GM19395 (cell line): ENCODE measurements around the gene GPRC5B.

ENCODE experiments used
- ATAC-seq: cut with Tn5 transposase; IDR thresholded peaks from one replicate; pipeline ENCODE4 v1.9.1; 2021; ENCODE audit warnings: mild to moderate bottlenecking, moderate library complexity; ENCODE audit not compliant: unreplicated experiment

The GPRC5B gene, protein sequence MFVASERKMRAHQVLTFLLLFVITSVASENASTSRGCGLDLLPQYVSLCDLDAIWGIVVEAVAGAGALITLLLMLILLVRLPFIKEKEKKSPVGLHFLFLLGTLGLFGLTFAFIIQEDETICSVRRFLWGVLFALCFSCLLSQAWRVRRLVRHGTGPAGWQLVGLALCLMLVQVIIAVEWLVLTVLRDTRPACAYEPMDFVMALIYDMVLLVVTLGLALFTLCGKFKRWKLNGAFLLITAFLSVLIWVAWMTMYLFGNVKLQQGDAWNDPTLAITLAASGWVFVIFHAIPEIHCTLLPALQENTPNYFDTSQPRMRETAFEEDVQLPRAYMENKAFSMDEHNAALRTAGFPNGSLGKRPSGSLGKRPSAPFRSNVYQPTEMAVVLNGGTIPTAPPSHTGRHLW

DNA sequence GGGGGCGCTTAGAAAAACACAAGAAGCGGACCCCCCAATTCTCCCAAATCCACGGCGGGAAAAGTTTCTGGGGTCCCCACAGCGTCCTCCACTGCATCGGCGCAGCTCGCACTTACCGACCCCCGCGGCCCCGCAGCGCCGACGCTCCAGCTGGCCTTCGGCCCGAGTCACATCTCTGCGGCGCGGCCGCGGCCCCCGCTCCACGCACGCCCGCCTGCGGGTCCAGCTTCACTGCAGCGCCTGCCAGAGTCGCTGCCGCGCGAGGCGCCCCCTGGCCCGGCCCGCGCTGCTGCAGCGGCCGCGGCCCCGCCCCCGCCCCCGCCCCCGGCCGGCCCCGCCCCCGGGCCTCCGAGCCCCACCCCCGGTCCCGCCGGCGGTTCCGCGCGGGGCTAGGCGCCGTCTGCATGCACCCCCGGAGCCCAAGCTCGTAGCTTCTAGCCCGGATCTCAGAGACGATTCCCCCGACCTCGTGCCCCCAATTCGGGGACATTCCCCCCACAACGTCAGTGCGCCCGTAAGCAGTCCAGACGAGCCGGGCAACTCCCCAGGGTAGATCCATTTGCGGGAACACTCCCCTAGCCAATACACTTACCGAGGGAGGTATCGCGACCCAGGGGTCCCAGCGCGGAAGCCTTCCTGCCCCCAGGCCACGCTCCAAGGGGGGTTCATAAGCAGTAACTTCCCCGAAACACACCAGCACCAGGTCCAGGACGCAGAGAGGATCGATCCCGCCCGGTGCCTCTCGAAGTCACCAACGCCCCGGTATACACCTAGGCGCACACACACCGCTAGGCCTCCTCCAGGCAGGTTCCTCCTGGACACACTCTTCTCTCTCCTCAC is at the start of gene GPRC5B:
TSS of gene GPRC5B (minus strand) at position 238 of the 840 bp plus-strand sequence. CDS start 12,003 bp downstream, outside the sequence.
- no peak for ATAC-seq

DNA sequence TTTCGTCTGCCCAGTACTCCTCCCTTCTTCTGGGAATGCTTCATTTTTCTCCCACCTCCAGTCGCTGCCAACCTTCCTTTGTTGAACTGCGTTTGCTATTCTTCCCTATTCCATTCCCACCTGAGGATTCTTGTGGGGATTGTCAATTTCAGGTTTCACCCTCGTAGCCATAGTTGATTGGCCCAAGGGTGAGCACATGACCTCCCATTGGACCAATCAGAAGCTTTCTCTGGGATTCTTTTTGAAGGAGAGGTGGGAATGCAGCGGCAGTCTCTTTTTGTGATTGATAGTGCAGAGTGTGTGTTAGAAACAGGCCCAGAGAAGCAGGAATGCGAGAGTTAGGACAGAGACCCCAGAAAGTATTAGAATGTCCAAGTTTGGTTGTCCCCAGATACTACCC is 49.1 kb upstream of the GPRC5B start:
- no peak for ATAC-seq

DNA sequence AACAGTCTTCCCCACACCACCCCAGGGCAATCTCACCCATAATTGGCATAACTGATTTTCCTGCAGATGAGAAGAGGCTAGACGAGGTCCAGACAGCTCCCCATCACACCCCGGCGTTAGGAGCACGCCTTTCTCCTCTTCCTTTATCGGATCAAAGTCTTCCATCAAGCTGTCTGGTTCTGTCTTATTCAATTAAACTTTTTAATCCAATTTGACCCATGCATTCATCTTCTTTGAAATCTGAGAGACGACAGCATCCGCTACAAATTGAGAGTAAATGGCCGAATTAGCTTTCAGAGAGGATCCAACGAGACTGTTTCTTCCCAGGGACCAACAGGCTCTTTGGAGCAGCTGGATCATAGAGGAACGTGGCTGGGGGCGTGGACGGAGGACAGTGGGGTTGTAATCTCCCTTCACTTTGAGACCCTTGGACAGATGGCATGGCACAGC is 44.4 kb upstream of the GPRC5B start:
- no peak for ATAC-seq

DNA sequence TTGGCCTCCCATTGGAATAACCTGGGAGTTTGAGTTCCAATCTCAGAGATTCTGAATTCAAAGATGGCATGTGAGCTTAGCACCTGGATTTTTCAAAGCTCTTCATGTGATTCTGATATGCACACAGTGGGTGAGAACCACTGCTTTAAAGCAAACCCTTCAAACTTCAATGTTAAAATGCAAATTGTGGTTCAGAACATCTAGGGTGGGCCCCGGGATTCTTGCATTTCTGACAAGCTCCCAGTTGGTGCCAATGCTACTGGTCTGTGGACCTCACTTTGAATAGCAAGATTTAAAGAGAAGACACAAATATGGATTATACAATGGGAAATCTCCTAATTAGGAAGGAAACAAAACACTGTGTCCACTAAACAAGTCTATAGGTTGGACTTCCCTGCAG is 43.8 kb upstream of the GPRC5B start:
- ATAC-seq = no peak

DNA sequence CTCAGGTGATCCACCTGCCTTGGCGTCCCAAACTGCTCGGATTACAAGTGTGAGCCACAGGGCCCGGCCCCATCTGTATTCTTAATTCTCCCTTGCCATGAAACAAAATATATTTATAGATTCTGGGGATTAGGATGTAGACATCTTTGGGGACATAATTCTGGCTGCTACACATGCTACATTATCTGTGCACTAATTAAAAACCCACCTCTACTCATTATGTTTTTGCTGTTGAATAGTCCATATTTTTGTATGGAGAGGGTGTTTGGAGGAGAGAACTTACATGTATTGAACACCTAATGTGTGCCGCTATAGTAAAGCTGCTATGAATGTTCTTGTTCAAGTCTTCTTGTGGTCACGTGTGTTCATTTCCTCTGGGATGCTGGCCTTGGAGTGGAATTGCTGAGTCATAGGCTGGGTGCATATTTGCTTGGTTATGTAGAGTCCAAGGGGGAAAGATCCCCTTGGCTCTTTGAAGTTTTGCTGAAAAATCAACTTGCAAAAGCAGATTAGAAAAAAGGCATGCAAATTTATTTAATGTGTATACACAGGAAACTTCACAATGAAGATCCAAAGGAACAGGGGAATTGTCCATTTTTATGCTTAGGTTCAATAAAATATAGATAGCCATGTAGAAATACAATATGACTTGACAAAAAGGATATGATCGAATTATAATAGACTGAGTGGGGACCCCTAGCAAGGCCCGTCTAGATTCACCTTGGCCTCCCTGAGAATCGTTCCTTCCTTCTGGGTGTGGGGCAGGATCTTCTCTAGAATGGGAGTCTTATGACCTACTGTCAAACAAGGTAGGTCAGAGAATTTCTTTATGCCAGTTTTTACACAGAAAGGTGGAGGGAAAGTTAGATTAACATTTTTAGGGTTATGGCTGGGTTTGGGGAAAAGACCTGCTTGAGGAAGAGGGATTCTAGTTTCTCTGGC is 42.1 kb upstream of the GPRC5B start:
- ATAC-seq = no peak

DNA sequence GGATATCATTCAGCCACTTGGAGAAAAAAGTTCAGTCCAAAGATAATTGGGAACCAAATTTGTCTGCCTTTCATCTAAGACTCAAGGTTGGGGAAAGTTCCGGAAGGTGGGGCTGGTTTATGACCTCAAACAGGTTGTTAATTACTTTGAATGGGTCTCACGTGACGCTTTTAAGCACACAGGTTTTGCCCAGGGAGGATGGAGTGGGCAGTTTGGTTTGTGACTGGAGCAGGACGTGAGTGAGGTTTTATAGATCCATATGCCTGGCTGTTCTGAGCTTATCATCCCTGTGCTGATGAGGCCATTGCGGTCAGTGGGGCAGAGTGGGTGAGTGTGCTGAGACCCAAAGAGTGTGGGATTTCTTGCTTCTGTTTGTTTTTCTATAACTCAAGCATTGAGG is 38.7 kb upstream of the GPRC5B start:
- ATAC-seq = no peak

DNA sequence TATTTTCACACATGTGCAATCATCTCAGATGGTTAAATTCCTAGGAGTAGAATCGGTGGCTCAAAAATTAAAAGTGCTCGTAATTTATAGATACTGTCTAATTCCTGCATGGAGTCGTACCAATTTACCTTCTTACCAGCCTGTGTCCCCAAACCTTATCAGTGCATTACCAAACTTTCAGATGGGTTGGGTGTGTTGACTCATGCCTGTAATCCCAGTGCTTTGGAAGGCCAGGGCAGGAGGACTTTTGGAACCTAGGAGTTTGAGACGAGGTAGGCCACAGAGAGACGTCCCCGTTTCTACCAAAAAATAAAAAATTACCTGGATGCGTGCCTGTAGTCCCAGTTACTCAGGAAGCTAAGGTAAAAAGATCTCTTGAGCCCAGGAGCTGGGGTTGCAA is 34.5 kb upstream of the GPRC5B start:
- ATAC-seq = no peak

DNA sequence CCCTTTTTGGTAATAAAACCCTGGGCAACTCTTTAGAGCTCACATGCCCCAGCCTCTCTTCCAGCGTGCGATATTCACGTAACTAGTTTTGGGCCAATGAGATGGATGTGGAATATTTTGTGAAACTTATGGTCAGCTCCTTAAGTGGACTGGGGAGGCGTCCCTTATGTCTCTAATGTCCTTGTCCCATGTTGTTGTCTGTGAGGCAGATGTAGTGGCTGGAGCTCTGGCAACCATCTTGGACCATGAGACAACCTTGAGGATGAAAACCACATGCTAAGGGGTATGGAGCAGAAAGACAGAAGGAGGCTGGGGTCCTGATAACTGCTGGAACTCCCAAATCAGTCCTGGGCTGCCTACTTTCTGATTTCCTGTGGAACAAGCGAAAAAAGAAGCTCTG is 31.4 kb upstream of the GPRC5B start:
- ATAC-seq = no peak

DNA sequence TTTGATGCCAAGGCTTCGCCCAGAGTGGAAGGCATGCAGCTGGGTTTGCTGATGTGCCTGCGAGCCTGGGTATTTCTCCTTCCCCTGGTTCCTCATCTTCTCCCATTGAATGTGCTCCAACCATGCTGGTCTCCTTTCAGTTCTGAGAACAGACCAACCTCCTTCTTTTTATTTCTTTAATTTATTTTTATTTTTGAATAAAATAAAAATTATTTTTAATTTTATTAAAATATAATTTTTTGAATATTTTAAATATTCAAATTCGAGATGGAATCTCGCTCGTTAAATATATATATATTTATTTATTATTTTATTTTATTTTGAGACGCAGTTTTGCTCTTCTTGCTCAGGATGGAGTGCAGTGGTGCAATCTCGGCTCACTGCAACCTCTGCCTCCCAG is 30.2 kb upstream of the GPRC5B start:
- no peak for ATAC-seq

DNA sequence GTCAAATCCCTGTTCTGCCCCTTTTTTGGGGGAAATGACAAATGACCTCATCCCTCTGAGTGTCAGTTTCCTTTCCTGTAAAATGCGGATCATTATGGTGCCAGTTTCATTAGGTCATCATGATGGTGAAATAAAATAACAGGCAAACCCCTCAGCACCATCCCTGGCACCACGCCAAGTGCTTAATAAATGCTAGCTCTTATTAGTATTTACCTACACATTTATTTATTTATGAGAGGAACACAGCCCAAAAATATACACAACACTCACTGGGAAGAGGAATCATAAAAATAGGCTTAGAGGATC is 28.6 kb upstream of the GPRC5B start:
- ATAC-seq = no peak

DNA sequence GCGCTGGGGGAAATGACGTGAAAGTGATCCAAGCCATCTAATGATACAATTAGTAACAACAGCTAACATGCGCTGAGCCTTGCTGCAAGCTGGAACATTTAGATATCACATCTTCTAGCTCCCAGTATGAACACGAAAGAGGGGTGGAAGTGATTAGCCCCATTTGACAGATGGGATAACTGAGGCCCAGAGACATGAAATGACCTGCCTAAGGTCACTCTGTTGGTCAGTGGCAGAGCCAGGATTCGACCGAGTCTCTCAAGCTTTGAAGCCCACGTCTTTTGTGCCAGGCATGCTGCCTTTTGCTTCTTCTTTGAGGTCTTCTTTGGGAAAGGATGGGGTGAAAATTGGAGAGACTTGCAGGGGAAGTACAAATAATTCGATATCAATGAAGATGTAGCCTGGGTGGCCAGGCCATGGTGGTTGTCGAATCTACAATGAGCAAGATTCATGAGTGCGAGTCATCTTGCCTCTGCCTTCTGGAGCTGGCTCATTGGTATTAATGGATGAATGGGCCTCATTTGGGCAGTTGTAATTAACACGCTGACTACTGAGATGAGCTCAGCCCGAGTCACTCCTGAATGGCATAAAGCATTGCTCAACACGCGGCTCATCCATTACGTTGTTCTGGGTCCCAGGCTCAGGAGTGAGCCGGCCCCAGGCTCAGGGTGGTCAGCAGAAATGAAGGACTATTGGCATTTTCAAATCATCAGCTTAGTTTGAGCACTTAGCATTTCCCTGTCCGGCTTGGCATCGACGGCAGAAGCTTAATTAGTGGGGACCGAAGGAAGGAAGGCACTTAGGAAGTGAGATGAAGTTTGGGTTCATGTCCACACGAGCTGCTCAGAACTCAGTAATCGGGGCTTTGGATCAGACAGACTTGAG is 28.0 kb upstream of the GPRC5B start:
- no peak for ATAC-seq

DNA sequence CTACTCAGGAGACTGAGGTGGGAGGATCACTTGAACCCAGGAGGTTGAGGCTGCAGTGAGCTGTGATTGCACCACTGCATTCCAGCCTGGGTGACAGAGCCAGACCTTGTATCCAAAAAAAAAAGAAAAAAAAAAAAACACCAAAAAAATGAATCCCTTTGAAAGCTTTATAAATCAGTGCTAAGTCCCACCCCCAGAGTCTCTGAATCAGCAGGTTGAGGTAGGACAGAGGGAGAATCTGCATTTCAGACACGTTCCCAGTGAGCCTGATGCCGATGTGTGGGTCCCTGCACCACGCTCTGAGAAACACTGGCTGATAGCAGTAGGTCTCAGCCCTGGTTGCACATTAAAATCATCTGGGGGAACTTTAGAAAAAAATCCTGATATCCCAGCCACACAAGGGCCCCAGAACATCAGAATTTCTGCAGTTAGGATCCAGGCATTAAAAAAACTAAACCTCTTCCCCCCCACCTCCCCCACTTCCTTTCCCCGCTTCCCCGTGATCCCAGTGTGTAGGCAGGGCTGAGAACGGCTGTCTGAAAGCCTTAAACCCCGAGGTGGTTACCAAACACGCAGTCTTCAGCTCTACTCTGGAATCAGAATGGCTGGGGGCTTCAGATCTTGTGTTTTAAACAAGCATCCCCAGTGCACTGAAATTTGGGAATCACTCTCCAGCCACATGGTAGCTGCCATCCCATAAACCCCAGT is 27.3 kb upstream of the GPRC5B start:
- ATAC-seq = no peak

DNA sequence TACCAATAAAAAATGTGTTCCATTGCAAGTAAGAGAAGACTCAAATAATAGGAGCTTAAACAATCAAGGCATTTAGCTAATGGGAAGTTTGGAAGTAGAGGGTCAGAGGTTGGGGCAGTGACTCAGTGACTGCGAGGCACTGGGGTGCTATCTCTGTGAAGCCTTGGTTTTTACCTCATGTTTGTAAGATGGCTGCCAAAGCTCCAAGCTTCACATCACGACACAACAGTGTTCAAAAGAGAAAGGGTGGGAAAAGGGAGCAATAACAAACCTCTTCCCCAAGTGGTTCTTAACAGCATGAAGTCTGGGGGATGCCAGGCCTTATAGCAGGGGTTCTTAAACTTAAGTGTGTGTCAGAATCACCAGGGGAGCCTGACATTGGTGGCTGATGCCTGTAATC is 26.6 kb upstream of the GPRC5B start:
- no peak for ATAC-seq

DNA sequence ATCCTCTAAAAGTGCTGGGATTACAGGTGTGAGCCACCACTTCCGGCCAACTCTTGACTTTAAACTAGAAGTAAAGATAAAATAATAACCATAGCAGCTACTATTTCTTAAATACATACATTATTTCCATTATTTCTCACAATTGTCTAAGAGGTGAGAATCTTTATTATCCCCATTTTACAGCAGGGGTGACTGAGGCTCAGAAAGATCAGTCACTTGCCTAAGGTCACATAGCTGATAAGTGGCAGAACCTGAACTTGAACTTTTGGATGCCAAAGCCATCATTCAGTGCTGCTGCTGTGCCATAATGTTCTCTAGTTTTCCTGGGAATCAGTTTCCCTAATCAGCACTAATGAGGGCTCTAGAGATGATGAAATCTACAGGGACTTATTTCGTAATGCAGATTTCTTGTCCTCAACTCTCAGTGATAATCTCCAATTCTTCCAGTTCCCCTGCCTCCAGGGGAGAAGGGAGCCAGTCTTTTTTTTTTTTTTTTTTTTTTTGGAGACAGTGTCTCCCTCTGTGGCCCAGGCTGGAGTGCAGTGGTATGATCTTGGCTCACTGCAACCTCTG is 25.2 kb upstream of the GPRC5B start:
- no peak for ATAC-seq

DNA sequence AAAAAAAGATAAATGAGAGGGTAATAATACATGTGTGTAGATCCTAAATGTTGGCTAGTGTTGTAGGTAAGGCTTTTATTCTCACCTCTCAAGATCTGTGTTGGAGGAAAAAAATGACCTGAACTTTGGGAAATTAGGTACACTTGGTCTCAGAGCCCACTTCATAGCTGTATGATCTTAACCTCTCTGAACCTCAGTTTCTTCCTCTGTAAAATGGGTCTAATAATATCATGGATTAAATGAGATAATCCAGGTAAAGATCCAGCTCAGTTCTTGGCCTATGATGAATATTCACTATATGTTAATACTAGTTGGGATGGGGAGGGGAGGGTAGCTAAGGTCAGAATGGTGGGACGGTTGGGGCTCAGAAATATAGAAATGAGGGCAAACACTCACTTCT is 24.3 kb upstream of the GPRC5B start:
- ATAC-seq = no peak

DNA sequence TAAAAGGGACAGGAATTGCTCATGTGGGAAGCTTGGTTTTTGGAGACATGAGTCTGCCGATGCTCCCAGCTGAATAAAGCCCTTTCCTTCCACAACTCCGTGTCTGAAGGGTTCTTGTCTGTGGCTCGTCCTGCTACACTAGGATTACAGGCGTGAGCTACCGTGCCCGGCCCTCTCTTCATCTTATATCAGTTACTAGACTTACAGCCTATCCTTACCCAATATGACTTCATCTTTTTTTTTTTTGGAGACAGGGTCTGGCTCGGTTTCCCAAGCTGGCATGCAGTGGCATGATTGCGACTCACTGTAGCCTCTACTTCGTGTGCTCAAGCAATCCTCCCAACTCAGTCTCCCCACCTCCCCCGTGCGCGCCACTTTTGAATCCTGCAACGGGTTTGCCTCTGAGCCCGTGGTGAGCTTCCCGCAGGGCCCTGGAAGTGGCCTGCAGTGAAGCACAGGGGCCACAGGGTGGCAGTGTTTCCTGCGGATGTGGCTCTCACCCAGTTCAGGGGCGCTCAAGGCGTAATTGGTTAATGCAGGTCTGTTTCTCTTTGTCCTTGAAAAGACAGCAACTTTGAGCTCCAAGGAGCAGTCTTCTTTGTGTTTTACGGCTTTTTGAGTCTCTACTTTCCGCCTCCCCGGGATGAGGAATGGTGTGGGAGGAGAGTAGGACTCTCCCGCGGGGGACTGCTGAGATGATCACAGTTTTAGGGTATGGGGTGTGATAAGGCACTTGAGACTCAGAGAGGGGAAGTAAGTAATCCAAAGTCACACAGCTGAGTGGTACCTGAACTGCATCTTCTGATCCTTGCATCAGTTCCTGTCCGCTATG is 22.7 kb upstream of the GPRC5B start:
- no peak for ATAC-seq

DNA sequence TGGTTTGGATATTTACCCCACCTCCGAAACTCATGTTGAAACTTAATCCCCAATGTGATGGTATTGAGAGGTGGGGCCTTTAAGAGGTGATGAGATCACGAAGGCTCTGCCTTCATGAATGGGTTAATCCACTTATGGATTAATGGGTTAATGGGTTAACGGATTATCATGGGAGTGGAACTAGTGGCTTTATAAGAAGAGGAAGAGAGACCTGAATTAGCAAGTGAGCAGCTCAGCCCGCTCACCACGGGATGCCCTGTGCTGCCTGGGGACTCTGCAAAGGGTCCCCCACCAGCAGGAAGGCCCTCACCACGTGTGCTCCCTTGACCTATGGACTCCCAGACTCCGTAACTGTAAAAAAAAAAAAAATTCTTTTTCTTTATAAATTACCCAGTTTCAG is 16.5 kb upstream of the GPRC5B start:
- no peak for ATAC-seq

DNA sequence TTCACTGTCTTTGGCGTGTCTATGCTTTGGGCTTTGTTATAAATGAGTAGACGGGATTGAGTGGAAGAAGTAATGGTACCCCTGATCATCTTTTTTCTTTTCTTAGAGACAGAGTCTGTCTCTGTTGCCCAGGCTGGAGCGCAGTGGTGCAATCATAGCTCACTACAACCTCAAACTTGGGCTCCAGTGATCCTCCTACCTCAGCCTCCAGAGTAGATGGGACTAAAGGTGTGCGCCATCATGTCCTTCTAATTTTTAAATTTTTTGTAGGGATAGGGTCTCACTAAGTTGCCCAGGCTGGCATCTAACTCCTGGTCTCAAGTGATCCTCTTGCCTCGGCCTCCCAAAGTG is 14.9 kb upstream of the GPRC5B start:
- ATAC-seq = no peak
